VCaP (cell line): ENCODE measurements around the gene LSP1.

ENCODE experiments used
- H3K27ac ChIP-seq: fragments of 450-650 bp; 2 replicates; pipeline ENCODE4 v1.5.1; 2017
- CTCF ChIP-seq: fragments of 450-650 bp; conservative IDR thresholded peaks from 2 replicates; pipeline ENCODE4 v1.5.1; 2017; ENCODE audit warnings: mild to moderate bottlenecking, moderate library complexity

The LSP1 gene

DNA sequence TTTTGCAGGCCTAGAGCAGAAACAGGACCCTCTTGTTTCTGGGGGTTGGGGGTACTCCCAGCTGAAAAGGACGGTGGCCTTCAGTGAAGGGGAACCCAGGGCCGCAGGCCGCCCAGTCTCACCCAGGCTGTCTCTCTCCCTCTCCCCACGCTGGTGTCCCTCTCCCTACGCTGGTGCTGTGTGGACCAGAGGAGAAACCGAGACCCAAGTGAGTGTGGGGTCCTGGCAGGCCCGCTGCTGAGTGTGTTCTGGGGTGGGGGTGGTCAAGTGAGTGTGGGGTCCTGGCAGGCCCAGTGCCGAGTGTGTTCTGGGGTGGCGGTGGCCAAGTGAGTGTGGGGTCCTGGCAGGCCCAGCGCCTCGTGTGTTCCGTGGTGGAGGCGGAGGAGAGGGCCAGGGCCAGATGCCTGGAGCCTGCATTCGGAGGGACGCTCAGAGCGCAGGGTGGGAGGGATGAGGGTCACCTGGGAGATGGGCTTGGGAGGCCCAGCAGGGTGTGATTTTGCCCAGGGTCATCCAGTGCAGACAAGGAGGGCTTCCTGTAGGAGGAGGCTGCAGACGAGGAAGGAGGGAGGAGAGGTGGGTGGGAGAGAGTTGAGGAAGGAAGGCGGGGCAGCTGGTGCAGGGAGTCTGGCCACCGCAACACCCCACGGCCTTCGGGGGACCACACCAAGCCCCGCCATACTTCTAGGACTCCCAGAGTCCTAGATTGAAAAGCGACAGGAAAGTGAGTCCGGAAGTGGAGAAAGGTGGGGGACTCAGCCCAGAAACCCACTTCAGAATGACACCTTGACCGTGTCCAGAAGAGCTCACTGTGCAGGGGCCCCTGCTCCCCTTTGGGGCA lies 77.0 kb downstream of the LSP1 start:
- H3K27ac ChIP-seq = no peak overlapping the region
- TF ChIP-seq CTCF = no peak

DNA sequence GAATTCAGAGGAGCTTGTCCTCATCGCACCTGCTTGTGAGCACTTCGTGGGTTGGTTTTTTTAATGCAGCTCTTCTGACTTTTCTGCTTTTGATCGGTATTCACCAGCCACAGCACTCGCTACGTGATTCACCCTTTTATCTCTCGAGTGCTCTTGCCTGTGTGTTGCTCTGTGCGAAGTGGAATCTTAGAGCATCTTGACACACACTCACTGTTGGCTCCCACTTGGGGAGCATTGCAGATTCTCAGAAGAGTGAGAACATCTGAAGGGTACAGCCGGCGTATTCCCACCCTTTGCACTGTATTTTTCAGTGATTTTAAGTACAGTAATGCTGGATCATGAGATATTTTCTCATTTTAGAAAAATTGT lies 77.6 kb downstream of the LSP1 start:
- no peak for TF ChIP-seq CTCF

GRCh38 chr11:1931341-1932104 lies 78.6 kb downstream of the LSP1 start:
- no peak overlapping the region for H3K27ac ChIP-seq
- no peak for TF ChIP-seq CTCF

More for the DNA sequence above, 77.6 kb downstream of the LSP1 start:
- no peak overlapping the region for H3K27ac ChIP-seq

DNA sequence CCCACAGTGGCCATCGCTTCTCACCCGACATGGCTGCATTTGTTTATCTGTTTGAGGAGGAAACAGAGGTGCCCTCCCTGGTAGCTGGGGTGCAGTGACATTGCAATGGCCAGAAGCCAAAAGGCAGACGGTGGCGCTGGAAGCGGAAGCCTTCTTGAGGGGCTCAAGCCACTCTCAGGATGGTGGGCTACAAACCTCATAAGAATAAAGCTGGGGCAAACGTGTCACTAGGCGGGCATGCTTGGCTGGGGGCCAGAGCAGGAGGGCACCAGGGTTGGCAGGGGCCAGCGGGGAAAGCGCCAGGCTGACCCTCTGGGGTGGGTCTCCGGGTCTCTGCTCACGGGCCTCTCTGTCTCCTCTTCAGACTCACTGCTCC lies 79.2 kb downstream of the LSP1 start:
- TF ChIP-seq CTCF = no peak
- H3K27ac ChIP-seq = no peak overlapping the region

DNA sequence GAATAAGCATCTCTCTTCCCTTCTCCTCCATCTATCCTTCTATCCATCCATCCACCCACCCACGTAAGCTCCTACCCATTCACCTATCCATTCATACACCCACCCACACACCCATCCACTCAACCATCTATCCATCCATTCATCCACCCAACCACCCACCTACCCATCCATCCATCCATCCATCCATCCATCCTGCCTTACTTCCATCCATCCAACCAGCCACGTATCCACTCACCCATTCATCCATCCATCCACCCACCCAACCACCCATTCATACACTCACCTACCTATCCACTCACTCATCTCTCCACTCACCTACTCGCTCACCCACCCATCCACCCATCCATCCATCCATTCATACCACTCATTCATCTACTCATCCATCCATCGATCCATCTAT lies 79.8 kb downstream of the LSP1 start:
- no peak for TF ChIP-seq CTCF
- no peak overlapping the region for H3K27ac ChIP-seq

- no peak for TF ChIP-seq CTCF
- no peak overlapping the region for H3K27ac ChIP-seq
These were observed 80.8 kb downstream of the LSP1 start for GRCh38 chr11:1933416-1934334.
